Measurements from ENCODE around the gene TSPAN32.
"Not testable (repeated sequence)": the region's sequence is repeated elsewhere in the genome, so short reads cannot be mapped to it uniquely, and the experiment has no call there.

The TSPAN32 gene

GRCh38 chr11:2330696-2331095, 28.9 kb downstream of the TSPAN32 start:
- in situ Hi-C loops (cut with HindIII; ENCODE audit: low sequenced_read_pairs): no loop called here

DNA sequence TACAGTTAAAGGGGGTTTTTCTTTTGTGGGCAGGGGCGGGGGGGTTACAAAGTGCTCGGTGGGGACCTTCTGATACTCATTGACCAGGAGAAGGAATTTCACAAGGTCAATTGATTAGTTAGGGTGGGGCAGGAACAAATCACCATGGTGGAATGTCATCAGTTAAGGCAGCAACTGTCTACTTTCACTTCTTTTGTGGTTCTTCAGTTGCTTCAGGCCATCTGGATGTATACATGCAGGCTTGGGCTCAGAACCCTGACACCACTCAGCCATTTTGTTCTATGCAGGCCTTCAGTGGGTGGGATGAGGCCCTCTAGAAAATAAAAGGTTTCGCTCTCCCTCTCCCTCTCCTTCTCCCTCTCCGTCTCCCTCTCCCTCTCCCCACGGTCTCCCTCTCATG, 29.6 kb downstream of the TSPAN32 start:
- in situ Hi-C loops (cut with HindIII; ENCODE audit: low sequenced_read_pairs): no loop called here

GRCh38 chr11:2332569-2332968, 30.8 kb downstream of the TSPAN32 start:
- in situ Hi-C loops (cut with HindIII; ENCODE audit: low sequenced_read_pairs): not testable (repeated sequence)

GRCh38 chr11:2333486-2334205, 31.8 kb downstream of the TSPAN32 start:
- in situ Hi-C loops (cut with HindIII; ENCODE audit: low sequenced_read_pairs): not testable (repeated sequence)

GRCh38 chr11:2335286-2335685, 33.5 kb downstream of the TSPAN32 start:
- in situ Hi-C loops (cut with HindIII; ENCODE audit: low sequenced_read_pairs): not testable (repeated sequence)

- in situ Hi-C loops (cut with HindIII; ENCODE audit: low sequenced_read_pairs): not testable (repeated sequence)
These were observed 36.9 kb downstream of the TSPAN32 start for GRCh38 chr11:2338760-2339159.

- in situ Hi-C loops (cut with HindIII; ENCODE audit: low sequenced_read_pairs): no loop called here
These were observed 40.7 kb downstream of the TSPAN32 start for GRCh38 chr11:2342557-2342956.

DNA sequence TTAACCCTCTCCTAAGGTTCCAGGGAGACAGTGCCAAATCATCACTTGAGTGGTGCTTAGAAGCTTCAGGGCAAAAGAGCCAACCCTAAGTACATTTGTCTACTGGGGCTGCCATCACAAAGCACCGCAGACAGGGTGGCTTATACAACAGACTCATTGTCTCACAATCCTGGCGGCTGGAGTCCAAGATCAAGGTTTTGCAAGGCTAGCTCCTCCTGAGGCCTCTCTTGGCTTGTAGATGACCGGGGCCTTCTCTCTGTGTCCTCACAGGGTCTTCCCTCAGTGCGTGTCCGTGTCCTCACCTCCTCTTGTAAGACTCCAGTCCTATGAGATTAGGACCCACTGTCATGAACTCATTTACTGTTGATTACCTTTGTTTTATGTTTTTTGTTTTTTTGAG, 41.2 kb downstream of the TSPAN32 start:
- in situ Hi-C loops (cut with HindIII; ENCODE audit: low sequenced_read_pairs): no loop called here

- in situ Hi-C loops (cut with HindIII; ENCODE audit: low sequenced_read_pairs): no loop called here
These were observed 41.7 kb downstream of the TSPAN32 start for GRCh38 chr11:2343502-2343901.

DNA sequence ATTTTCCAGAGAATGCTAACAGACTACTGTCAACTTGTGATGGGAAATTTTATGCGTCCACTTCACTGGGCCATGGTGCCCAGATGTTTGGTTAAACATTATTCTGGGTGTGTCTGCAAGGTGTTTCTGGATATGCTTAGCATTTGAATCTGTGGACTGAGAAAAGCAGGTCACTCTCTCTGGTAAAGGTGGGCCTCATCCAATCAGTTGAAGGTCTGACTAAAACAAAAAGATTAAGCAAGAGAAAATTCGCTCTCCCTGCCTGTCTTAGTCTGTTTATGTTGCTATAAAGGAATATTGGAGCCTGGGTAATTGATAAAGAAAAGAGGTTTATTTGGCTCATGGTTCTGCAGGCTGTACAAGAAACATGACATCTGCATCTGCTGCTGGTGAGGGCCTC, 43.2 kb downstream of the TSPAN32 start:
- in situ Hi-C loops (cut with HindIII; ENCODE audit: low sequenced_read_pairs): no loop called here

GRCh38 chr11:2346014-2346413, 44.2 kb downstream of the TSPAN32 start:
- in situ Hi-C loops (cut with HindIII; ENCODE audit: low sequenced_read_pairs): no loop called here

DNA sequence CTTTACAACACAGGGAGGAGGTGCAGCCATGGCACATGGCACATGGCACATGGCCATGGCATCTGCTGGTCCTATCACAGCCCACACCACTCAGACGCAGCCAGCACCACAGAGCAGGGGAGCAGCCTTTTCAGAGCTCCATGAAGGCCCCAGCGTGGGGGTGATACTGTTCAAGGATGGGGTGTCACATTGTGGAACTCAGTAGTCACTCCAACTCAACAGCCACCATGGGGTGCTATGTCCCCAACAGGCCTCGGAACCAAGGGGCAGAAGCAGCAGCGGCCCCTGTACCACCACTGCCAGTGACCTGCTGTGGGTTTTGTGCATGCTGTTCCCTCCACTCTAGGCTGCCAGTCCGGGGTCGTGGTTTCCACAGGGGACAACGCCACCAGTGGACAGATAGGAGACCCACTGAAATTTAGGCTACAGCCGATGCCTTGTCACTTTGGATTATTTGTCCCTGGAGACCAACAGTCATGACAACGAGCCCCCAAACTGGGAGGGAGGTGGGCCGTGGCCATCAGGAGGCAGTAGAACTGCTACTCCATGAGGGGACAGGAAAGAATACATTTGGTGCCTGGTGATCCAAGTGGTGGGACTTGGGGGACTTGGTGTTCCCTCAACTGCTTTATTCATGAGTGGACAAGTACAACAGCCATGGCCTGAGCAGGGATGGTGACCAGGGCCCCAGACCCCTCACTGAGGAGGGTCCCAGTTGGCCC, 44.9 kb downstream of the TSPAN32 start:
- in situ Hi-C loops (cut with HindIII; ENCODE audit: low sequenced_read_pairs): no loop called here

- in situ Hi-C loops (cut with HindIII; ENCODE audit: low sequenced_read_pairs): no loop called here
These were observed 45.6 kb downstream of the TSPAN32 start for GRCh38 chr11:2347308-2347830.

DNA sequence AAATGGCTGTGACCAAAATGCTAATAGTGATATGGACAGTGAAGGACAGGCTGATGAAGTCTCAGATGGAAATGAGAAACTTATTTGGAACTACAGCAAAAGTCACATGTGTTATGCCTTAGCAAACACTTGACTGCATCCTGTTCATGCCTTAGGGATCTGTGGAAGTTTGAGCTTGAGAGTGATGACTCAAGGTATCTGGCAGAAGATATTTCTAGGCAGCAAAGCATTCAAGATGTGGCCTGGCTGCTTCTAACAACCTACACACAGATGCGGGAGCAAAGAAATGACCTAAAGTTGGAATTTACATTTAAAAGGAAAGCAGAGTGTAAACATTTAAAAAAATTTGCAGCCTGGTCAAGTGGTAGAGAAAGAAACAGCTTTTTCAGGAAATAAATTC, 47.2 kb downstream of the TSPAN32 start:
- in situ Hi-C loops (cut with HindIII; ENCODE audit: low sequenced_read_pairs): no loop called here

GRCh38 chr11:2351701-2352100, 49.9 kb downstream of the TSPAN32 start:
- in situ Hi-C loops (cut with HindIII; ENCODE audit: low sequenced_read_pairs): no loop called here

- in situ Hi-C loops (cut with HindIII; ENCODE audit: low sequenced_read_pairs): no loop called here
These were observed 50.6 kb downstream of the TSPAN32 start for GRCh38 chr11:2352420-2352819.

DNA sequence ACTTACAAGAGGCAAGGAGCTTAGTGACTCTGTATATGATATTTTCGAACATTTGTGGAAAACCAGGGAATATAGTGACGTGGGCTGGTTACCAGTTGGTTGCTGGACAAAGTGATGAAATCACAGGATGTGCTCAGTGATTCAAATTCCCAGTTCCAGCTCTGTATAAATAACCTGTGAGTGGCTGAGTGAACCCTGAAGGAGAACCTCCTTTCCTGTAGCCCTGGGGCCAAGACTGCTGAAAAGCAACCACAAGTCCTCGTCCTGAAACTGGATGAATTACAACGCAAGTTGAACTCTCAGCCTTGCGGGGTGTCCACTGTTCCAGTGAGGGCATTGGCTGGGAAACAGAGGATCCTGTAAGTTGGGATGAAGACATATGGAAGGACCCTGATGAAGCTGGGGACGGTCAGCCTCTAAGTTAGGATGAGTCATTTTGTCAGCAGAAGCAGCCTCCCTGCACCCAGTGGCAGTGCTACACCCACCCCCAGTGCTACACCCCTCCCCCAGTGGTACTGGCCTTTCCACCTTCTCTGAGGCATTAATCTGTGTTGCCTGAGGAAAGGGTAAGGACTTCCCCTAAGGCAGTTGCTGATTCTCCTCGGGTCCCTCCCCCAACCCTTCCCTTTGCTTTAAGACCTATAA, 53.3 kb downstream of the TSPAN32 start:
- in situ Hi-C loops (cut with HindIII; ENCODE audit: low sequenced_read_pairs): no loop called here

GRCh38 chr11:2357246-2357645, 55.4 kb downstream of the TSPAN32 start:
- in situ Hi-C loops (cut with HindIII; ENCODE audit: low sequenced_read_pairs): no loop called here

DNA sequence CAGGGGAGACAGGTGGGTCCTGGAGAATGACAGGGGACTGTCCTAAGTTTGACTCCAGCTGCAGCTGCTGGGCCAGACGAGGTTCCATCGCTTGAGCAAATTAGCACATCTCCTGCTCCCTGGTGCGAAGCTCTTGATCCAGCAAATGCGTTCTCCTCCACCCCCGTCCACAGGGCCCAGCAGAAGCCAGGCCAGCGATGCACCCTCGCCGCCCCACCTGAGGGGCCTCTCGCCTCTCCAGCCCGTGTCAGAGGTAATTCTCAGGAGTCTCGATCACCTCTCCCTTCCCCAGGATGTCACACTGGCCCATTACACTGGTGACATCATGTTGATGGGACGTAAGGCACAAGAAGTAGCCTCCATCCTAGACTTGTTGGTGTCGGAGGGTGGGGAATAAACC, 55.8 kb downstream of the TSPAN32 start:
- in situ Hi-C loops (cut with HindIII; ENCODE audit: low sequenced_read_pairs): not testable (repeated sequence)

GRCh38 chr11:2358754-2359442, 57.1 kb downstream of the TSPAN32 start:
- in situ Hi-C loops (cut with HindIII; ENCODE audit: low sequenced_read_pairs): no loop called here

DNA sequence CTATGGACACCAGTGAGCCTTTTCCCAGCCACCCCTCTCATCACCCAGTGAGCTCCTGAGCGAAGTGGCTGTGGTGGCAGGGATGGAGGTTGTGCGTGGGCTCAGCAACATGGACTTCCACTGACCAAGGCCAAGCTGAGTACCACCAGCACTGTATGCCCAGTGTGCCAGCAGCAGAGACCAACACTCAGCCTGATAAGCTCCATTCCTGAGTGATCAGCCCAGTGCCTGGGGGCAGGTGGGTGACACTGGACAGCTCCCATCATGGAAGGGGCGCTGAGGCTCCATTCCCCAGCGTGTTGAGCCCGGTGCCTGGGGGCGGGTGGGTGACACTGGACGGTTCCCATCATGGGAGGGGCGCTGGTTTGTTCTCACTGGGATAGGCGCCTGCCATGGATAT, 57.7 kb downstream of the TSPAN32 start:
- in situ Hi-C loops (cut with HindIII; ENCODE audit: low sequenced_read_pairs): no loop called here

Data from endothelial cell of hepatic sinusoid (primary cell).